Measurements from ENCODE around the gene TCAIM. TPM values are rescaled to one million over a fixed set of nuclear protein-coding genes. Genes with fewer than 3 reads are reported as not detected.
A peak's percentile ranks its signal among the peaks of the same experiment; 100 is the strongest.

TCAIM gene, protein sequence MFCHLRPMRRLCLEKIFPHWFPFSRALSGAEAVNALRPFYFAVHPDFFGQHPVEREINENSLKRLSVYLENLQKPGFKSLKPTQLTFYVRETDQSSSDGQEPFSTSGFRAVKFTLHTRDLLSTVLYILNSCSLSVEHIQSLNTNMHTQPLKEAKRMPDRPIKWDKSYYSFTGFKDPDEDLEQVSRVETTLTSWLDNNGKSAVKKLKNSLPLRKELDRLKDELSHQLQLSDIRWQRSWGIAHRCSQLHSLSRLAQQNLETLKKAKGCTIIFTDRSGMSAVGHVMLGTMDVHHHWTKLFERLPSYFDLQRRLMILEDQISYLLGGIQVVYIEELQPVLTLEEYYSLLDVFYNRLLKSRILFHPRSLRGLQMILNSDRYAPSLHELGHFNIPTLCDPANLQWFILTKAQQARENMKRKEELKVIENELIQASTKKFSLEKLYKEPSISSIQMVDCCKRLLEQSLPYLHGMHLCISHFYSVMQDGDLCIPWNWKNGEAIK
- 10 to 100 TPM; 18.3 to 28.6 (median 23.1) TPM for polyA plus RNA-seq (ENCODE audit: insufficient read length in 10 of 10)
- long read RNA-seq, donor 1, partial matches to known transcripts: 0 of 4 reads
- long read RNA-seq, donor 1, other reads (novel, unspliced or antisense): 0 of 4 reads
- long read RNA-seq, donor 2, partial matches to known transcripts: 0 of 6 reads
- long read RNA-seq, donor 2, other reads (novel, unspliced or antisense): 0 of 6 reads
- long read RNA-seq, donor 3: 0 reads
- long read RNA-seq, donor 4, partial matches to known transcripts: 0 of 1 reads
- long read RNA-seq, donor 4, other reads (novel, unspliced or antisense): 0 of 1 reads
- long read RNA-seq, donor 5, partial matches to known transcripts: 6 of 8 reads
- long read RNA-seq, donor 5, other reads (novel, unspliced or antisense): 0 of 8 reads
- long read RNA-seq, donor 6, partial matches to known transcripts: 0 of 4 reads
- long read RNA-seq, donor 6, other reads (novel, unspliced or antisense): 0 of 4 reads
- long read RNA-seq, donor 7, partial matches to known transcripts: 0 of 7 reads
- long read RNA-seq, donor 7, other reads (novel, unspliced or antisense): 0 of 7 reads
- long read RNA-seq, donor 8, partial matches to known transcripts: 0 of 3 reads
- long read RNA-seq, donor 8, other reads (novel, unspliced or antisense): 0 of 3 reads
- long read RNA-seq, donor 9: 0 reads

DNA sequence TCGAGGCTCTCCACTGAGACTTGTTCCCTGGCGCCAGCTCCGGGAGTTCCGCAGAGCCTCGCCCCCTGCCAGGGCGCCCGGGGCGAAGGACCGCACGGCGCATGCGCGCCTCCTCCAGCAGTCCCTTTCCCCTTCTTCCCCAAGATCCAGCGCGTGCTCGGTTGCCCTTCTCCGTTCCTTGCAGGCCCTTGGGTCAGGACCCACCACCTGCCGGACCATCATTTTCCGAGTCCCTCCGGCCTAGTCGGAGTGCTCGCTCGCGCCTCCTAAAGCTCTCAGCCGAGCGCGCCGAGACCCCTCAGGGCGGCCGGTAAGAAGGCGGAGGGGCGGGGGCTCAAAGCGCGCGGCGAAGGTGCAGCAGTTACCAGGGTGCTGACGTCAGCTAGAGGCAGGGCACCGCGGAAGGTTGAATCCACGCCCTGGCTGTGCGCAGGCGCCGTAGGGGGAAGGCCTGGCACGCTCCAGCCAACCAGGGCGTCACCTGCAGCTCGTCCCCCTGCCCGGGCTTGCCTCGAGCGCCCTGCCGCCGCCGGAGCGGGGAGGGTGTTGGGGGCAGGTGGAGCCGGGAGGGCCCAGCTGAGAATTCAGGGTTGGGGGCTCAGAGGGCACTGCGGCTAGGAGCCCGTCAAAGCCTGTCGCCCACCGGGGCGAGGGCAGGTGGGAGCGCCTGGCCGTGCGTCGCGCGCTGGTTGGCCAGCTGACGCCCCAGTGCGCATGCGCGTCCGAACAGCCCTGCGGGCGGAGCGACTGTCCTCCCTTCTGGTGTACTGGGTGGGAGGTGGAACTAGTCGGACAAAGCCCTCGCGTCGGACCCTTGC lies at the start of gene TCAIM:
Gene TCAIM (plus strand): TSS at position 757 of the 818 bp plus-strand sequence. CDS start 16,017 bp downstream, outside the sequence.
- peak; percentile 97 to 99 (median 98) for DNase-seq

DNA sequence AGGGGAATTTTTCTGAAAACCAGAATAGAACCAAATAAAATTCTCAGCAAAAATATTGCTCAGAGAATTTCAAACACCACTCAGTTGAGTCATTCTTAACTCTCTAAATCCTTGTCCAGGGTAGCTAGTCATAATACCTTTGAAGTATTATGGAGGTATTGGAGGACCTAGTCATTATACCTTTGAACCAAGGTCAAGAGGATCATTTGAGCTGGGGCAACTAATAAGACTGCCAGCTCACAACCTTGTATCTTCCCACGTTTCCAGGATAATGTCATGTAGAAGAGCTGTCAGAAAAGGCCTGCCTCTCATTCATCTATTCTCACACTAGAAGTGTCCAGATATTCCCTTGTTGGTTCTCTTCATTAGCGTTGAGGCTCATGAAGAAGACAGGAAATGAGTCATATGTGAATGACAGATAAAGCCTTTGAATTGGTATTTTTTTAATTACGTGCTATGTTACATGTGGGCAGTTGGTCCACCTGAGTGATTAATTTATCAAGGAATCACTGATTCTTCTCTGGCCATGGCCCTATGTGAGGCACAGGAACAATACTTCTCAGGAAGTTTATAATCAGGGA lies 48.6 kb upstream of the TCAIM start:
- DNase-seq: no peak

- no peak for DNase-seq
These were observed 46.3 kb upstream of the TCAIM start for GRCh38 chr3:44292276-44292675.

- DNase-seq: no peak
These were observed 45.6 kb upstream of the TCAIM start for GRCh38 chr3:44292947-44293346.

DNA sequence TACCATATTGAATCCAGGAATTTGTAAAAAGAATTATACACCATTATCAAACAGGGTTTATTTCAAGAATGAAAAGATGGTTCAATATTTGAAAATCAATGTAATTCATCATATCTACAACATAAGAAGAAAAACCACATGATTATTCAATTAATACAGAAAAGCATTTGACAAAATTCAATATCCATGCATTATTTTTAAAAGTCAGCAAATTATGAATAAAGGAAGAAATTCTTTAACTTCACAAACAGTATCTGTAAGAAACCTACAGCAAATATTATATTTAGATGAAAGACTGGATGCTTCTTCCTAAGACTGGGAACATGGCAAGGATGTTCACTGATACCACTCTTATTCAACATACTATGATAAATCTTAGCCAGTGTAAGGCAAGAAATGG lies 41.3 kb upstream of the TCAIM start:
- no peak for DNase-seq

DNA sequence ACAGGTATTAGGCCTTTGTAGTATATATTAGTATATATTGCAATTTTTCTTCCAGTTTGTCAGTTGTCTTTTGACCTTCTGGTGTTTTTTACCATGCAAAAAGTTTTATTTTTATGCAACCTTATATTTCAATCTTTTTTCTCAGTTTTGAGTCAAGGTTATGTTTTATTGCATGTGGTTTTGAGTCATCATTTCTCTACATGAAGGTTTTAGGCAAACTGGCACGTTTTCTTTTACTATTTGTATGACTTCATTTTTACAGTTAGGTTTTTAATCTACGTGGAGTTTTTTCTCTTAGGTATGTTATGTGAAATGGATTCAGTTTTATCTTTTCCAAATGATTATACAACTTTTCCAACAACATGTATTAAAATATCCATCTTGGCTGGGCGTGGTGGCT lies 36.8 kb upstream of the TCAIM start:
- no peak for DNase-seq

- no peak for DNase-seq
These were observed 29.1 kb upstream of the TCAIM start for GRCh38 chr3:44309500-44309899.

DNA sequence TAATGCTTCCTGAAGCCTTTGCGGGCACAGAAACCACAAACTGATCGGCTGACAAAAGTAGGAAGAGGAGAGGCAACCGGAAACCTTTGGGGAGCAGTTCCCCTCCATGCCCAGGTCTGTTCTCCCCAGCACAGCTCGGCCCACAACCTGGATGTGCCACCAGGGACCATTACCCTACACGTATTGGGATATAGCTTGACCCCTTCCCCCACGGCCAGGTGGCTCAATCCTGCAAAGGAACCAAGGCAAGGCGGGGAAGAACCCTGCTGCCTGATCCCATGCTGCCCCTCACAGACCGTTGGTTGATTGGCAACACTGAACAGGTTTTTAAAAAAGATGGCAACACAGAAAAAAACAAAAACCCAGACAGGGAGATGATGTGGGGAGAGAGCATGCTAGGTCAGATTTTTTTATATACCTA lies 19.7 kb upstream of the TCAIM start:
- no peak for DNase-seq

DNA sequence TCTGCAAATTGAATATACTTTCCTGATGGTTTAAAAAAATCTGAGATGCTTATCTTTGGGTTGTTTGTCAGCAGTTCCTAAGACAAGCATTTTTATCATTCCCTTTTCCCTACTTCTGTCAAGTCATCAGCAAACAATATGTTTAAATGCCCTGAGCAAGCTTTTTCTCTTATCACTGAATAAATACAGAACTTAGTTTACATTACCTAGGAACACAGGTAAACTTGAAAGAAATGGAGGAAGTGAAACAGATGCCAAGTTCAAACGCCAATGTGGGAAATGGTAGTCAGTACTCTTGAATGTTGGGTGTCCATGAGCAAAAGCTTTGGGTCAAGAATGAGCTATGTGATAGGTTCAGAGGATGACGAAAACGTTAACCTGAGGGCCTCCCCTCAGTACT lies 17.2 kb upstream of the TCAIM start:
- DNase-seq: no peak

DNA sequence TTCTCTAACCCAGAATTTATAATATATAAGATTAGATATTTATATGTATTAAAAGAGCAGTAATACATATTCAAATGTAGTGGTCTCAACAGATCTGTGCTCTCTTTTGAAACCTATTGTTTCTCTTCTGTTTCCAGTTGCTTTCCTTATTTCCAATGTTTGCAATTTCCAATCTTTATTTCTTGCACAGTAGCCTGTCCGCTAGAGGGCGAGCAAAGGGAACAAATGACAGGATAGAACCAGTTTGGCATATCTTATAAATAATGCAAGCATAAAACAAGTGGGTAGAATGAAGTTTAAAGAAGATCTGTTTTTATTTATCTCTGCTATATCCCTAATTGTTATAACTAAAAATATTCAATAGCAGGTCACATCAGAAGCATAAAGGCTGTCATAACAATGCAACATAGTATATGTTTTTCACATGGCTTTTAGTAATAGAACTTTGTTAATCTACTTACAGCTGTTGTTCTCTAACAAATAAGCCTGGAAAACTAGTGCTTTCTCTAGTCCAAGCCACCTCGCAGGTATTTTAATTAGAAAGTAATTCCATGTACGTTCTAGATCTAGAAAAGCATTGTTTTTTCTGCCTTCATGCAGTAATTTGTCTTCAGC lies 15.1 kb upstream of the TCAIM start:
- peak; percentile 51 to 78 (median 66) for DNase-seq

DNA sequence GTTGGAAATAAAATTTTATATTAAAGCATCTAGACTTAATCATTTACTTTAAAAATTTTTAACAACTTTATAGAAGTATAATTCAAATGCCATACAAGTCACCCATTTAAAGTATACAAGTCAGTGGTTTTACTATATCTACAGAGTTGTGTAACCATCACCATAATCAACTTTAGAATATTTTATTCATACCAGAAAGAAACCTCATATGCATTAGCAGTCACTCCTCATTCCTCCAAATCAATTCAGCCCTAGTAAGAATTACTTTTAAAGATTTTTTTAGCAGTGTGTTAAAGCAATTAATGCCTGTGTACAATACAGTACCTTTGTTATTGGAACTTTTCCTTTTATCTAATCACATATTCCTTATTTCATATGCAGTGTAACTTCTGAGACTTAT lies 14.0 kb upstream of the TCAIM start:
- no peak for DNase-seq

DNA sequence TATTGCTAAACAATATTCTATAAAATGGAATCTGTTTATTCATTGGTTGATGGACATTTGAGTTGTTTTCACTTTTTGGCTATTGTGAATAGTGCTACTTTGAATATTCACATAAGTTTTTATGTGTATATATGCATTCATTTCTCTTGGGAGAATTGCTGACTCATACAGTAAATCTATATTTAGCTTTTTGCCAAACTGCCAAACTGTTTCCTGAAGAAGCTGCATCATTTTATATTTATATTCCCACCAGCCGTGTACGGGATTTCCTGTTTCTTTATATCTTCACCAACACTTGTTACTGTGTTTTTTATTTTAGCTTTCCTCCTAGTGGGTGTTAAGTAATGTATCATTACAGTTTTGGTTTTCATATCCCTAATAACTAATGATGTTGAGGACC lies 12.5 kb upstream of the TCAIM start:
- peak in 1 of 3 donors; percentile 7 for DNase-seq

DNA sequence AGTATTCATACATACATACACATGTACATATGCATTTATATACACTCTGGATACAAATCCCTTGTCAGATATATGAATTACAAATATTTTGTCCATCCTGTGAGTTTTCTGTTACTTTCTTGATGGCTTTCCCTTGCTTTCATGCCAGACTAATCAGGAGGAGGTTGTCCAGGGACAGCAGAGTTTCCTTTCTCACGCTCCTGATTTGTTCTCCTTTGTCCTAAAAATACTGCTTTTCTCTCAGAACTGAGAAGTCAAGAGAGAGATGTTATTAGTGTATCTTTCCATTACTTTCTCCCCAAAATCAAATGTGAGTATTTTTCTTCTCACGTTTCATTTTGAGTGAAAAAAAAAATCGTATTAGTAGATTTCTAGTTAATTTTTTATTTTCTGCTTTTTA lies 12.1 kb upstream of the TCAIM start:
- DNase-seq: no peak

- DNase-seq: no peak
These were observed 8.6 kb upstream of the TCAIM start for GRCh38 chr3:44329946-44330345.

- no peak for DNase-seq
These were observed 8.1 kb upstream of the TCAIM start for GRCh38 chr3:44330444-44330843.

- no peak for DNase-seq
These were observed 4.2 kb upstream of the TCAIM start for GRCh38 chr3:44334326-44334725.

DNA sequence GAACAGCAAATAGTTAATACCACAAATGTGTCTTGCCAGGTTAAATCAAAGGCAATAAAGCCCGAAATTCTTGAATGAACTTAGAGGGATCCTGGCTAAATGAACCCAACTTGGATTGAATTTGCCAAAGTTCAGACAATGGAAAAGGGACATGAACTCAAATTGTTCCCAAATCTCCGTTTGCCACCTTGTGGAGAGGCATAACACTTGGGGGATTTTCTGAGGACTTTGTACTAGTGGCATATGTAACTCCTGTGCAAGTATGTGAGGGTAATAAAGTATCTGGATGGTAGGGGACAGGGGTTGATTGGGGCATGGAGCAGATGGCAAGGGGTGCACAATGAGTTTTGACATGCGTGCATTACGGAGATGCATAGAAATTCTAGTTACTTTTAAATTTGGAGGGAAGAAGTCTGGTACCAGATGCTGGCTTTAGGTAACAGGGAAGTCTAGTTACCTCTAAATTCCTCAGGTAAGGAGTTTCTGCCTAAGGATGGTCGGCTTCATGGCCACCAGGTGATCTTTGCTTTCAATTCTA lies 1.2 kb upstream of the TCAIM start:
- no peak for DNase-seq

- DNase-seq: no peak
These were observed 212 bp downstream of the TCAIM start for GRCh38 chr3:44338828-44339127.

DNA sequence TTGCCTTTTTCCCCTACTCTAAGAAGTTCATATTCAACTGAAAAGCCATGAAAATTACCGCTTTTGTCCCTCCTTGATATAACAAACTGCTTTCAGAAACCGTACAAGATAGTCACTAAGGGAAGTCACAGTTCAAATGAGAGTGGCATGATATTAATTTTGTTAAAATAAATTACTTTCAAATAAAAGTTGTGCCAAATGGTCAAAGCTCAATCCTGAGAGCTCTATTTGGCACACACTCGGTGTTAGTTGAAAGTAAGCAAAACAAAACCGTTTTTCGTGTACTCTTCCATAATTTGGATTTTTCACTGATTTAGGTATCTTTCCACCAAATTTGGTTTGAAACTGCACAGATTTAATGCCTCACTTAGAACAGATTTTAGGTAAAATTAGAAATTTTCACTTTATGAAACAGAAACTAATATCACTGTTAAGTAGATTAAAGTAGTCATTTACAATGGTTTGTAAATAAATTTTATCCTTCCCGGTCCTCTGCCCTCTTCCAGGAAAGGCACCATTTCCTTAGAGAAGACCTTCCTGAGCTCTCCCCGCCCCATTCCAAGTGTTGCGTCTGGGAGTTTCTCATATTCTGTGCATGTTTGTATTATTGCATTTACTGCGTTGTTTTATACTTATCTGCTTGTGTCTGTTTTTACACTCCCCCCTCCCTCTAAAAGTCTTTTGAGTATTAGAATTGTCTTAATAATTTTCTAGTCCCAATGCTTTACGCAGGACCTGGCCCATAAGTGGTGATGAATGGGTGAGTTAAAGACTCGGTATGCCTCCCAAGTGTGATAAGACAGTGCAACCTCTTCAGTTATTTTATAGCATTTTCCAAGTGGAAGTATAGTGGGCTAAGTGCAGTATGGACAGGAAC lies 853 bp downstream of the TCAIM start:
- DNase-seq: peak; percentile 6 to 36 (median 23)

Measured in muscle of back (tissue), 13 donors.